Activated CD4-positive, alpha-beta T cell treated with anti-CD3 and anti-CD28 coated beads, Interleukin-2, amount 50 U/mL, for 24 hours (primary cell): Measurements from ENCODE around the gene TNIK.
"Not testable (repeated sequence)": the region's sequence is repeated elsewhere in the genome, so short reads cannot be mapped to it uniquely, and the experiment has no call there.

Source experiments
- DNase-seq, 2 donors: peaks; one replicate each; pipeline ENCODE4 v3.0.0-alpha.2; 2020; ENCODE audit warnings: low read depth in 1 of 2, low spot score in 1 of 2

Gene TNIK

GRCh38 chr3:171469376-171469775 is 9.2 kb upstream of the TNIK start:
- no peak for DNase-seq

DNA sequence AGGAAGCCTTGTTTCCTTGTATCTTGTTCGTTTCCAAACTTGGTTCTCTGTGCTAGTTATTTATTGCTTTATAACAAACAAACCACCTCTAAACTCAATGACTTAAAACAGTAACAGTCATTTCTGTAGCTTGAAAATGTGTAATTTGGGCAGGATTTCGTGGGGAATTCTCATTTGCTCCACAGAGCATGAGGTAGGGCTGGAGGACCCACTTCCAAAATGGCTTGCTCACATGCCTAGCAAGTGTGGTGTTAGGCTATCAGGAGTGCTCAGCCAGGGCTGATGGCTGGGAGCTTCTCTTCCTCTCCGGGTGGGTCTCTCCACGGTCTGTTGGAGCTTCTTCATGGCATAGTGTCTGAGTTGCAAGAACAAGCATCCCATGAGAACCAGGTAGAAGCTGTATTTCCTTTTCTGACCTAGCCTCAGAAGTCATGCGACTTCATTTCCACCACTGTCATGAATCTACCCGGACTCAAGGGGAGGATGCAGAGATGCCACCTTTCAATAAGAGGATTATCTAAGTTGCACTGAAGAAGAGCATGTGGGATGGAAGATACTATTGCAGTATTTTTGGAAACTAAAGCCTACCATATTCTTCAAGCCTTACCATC is 8.2 kb upstream of the TNIK start:
- DNase-seq, result no peak

DNA sequence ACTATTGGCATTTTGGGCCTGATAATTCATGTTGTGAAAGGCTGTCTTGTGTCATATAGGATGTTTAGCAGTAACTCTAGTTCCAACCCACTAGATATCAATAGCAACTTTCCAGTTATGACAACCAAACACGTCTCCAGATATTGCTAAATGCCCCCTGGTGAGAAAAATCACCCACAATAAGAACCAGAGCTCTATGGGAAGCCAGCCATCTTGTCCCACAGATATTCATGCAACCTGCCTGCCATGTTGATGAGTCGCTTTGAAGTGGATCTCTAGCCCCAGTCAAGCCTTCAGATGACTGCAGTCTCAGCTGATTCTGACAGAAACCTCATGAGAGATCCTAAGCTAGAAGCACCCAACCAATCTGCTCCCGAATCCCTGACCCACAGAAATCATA is 5.6 kb upstream of the TNIK start:
- DNase-seq, result no peak

GRCh38 chr3:171464462-171464861 is 4.3 kb upstream of the TNIK start:
- no peak for DNase-seq

DNA sequence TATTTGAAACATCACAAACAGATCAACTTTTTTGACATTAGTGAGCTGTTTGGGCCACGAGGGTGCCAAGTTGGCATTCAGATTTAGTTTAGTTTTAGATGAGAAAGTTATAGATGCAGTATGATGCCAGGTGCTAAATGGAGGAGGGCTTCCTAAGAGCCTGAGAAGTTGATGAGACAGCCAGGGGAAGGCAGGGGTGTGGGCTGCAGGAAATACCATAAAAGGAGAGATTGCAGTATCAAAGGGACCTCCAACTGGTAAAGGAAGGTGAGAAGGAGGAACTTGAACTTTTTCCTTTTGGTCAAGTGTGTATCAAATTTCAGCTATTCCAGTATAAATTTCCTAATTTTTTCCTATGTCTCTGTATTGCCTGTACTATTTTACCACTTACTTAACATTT is 2.0 kb upstream of the TNIK start:
- no peak for DNase-seq

- no peak for DNase-seq
Observed at GRCh38 chr3:171461525-171461917, 1.3 kb upstream of the TNIK start.

DNA sequence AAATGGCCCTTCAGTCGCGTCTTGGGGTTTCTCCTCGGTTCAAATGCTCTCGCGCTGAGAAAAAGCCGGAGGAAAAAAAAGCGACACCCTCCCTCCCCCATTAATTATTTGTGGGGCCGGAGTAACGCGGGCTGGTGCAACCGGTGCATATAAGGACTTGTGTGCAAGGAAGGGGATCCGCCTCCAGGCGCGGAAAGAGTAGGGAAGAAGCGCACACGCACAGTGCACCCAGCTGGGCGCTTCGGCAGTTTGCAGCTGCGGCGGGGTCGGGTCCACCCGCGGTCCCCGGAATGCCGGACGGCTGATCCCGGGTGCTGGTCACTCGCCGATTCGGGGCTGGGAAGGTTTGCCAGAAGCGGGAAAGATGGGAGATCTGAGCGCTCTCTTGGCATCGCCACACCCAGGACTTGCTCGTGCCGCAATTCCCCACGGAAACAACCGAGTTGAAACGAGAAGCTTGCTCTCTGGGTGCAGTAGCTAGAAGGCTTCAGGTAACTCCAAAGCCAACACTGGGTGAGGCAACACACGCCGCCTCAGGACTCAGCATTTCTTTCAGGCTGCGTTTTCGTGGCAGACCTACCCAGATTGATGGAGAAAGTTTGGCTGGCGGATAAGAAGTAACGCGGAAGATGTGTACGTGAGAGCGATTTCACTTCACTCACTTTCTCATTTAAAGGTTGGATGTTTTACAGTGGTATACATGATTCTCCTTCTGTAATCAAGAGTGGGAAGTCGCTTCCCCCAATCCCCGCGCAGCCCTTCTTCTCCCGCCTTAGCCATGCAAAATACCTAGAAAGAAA is 720 bp upstream of the TNIK start:
- peak; percentile 23 to 24 for DNase-seq

- peak; percentile 27 for DNase-seq
Observed at GRCh38 chr3:171459137-171459941, 866 bp downstream of the TNIK start.

DNA sequence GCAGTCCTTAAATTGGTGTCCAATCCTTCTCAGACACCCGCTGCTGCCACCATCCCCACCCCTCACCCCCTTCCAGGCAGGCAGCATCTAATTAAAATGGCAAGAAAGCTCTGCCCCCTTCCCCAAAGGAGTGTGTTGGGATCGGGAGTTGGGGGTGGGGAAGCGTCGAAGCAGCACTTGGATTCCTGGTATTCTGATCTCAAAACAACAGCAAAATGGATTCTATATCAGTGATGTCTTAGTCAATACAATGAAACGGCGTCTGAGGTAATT is 1.4 kb downstream of the TNIK start:
- DNase-seq, result no peak

DNA sequence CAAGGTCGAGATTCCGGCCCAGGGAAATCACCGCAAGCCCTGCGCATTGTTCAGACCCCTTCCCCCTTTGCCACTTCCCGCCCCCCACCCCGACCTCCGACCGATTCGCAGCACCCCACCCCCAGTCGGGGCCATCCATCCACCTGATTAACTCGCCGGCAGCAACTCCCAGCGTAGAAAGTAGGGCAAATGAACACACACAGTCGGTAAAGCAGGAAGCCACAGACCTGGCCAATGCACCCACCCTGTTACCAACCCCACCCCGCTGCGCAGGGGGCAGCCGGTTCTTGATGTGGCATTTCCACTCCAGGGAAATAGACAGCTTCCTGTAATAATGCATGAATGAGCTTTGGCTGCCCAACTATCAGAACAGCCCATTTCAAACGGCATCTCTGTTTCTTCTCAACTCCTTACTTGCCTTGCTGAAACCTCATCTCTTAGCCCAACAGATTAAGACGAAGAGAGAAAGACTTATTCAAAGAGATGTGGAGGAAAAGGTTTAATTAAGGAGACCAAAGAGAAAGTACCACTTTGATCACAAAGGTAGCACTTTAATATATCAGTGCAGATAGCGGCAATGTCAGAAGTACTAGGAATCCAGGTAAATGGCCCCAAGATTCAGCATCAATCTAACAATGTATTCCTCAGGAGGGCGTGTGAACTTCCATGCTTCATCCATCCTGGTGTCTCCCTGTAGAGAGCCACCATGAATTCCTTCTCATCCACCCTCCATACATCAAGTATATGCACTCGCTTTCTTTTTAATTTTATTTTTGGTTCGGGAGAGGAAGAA is 1.9 kb downstream of the TNIK start:
- no peak for DNase-seq

- DNase-seq, result no peak
Observed at GRCh38 chr3:171457607-171458061, 2.6 kb downstream of the TNIK start.

GRCh38 chr3:171456765-171457606 is 3.2 kb downstream of the TNIK start:
- DNase-seq, result no peak

DNA sequence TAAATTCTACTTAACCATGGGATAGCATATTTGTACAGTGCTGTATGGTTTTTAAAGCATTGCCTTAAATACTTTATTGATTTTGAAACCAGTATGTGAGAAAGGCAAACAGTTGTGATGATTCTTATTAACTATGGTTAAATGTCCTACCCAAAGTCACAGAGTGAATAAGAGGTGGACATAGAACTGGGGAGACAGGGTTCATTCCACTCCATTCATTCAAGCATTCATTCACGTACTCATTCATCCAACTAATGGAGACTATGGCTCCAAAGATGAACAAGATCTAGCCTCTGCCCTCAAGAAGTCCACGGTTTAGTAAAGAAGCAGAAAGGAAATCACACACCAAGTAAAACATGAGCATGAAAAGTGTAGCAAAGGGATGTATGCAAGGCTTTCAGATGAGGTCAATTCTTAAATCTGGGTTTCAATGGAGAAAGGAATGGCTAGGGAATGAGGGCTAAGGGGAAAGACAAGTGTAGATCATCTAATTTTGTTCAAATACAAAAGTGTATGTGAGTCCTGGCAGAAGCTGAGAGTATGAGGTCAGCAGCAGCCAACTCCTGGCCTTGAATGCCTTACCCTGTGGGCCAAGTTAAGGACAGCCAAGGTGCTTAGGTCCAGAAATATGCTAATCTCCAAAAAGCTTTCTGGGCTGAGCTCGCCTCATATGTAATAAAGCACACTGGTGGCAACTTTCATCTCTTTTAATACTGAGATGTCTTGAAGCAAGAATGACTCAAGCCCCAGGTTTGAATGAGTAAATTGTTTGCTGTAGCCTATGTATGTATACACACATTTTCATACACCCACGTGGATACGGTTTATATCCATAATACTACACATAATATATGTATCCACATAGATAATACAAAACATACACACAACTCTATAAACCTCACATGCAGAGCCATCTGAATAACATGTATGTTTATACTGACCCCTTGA is 4.3 kb downstream of the TNIK start:
- DNase-seq, result no peak

DNA sequence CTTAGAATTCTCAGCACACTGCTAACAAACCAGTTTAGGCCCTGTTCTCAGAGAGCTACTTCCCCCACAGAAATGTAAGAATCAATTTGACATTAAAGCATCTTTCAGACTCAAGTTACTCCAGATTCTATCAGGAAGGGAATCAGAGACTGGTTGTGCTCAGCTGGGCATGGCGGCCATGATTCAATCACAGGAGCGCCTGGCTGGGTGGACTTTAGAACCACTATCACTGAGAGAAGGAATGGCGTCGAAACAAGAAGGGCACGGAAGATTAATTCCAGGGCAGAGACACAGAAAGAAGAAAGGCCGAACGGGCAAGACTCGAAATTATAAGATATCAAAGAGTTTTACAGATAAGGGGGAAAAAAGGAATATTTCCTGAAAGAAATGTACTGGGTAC is 6.2 kb downstream of the TNIK start:
- DNase-seq, result no peak

GRCh38 chr3:171453180-171453886 is 6.9 kb downstream of the TNIK start:
- no peak for DNase-seq

DNA sequence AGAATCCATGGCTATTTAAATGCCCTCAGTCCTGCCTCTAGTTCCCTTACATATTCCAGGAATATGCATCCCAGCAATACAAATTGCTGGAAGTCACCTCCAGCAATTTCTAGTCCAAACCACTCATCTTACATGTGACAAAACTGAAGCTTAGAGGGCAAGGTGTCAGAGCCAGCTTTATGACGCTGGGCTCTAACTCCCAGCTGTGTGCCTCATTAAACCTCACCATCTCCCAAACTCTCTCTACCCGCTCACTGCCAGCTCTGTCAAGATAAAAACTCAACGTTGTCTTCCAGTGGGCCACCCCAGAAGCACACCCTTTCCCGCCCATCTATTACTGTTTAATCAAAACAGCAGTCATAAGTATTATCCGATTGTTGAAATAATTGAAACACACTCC is 7.9 kb downstream of the TNIK start:
- no peak for DNase-seq

- DNase-seq, result no peak
Observed at GRCh38 chr3:171451915-171452314, 8.3 kb downstream of the TNIK start.

GRCh38 chr3:171447579-171447891 is 12.7 kb downstream of the TNIK start:
- DNase-seq, result not testable (repeated sequence)
